GM23338 (cell line): ENCODE measurements around the gene FAM217A. TPM values are rescaled to one million over a fixed set of nuclear protein-coding genes. Genes with fewer than 3 reads are reported as not detected.

Experiments
- ATAC-seq: fragments of 200-7000 bp; cut with Tn5 transposase; 3 replicates; pipeline ENCODE4 v1.9.1; 2020
- DNase-seq: peaks from one replicate; pipeline ENCODE4 v3.0.0-alpha.2; 2015; ENCODE audit warnings: low spot score
- H2AFZ ChIP-seq: fragments of 200-600 bp; sonication (generic); 2 replicates; pipeline ENCODE4 v1.8.0; 2016; ENCODE audit warnings: antibody characterized with exemption, mild to moderate bottlenecking, moderate library complexity
- H3F3A ChIP-seq: fragments of 200-600 bp; sonication (generic); replicated peaks from 2 replicates; pipeline ENCODE4 v1.8.0; 2017; ENCODE audit warnings: antibody characterized with exemption, mixed run types, low read depth
- H3K27ac ChIP-seq: fragments of 200-600 bp; sonication (generic); 2 replicates; pipeline ENCODE4 v1.6.1; 2016; ENCODE audit warnings: low read depth
- H3K27me3 ChIP-seq: fragments of 200-600 bp; sonication (generic); 2 replicates; pipeline ENCODE4 v1.8.0; 2016; ENCODE audit warnings: mild to moderate bottlenecking, mixed run types, moderate library complexity; ENCODE audit not compliant: insufficient read depth
- H3K36me3 ChIP-seq: fragments of 200-600 bp; sonication (generic); 2 replicates; pipeline ENCODE4 v1.8.0; 2016; ENCODE audit warnings: mild to moderate bottlenecking; ENCODE audit not compliant: insufficient read depth
- H3K4me1 ChIP-seq: fragments of 200-600 bp; sonication (generic); 2 replicates; pipeline ENCODE4 v1.8.0; 2016; ENCODE audit warnings: mild to moderate bottlenecking, moderate library complexity; ENCODE audit not compliant: insufficient read depth
- H3K4me2 ChIP-seq: fragments of 200-600 bp; sonication (generic); 2 replicates; pipeline ENCODE4 v1.7.1; 2017; ENCODE audit warnings: mixed run types
- H3K4me3 ChIP-seq: fragments of 200-600 bp; sonication (generic); 2 replicates; pipeline ENCODE4 v1.6.1; 2016; ENCODE audit warnings: mixed run types
- H3K79me2 ChIP-seq: fragments of 200-600 bp; sonication (generic); replicated peaks from 2 replicates; pipeline ENCODE4 v1.8.0; 2017; ENCODE audit warnings: mild to moderate bottlenecking; ENCODE audit not compliant: insufficient read depth
- H3K9me2 ChIP-seq: fragments of 200-600 bp; sonication (generic); 2 replicates; pipeline ENCODE4 v1.8.0; 2017; ENCODE audit not compliant: insufficient read depth
- H4K20me1 ChIP-seq: fragments of 200-600 bp; sonication (generic); replicated peaks from 2 replicates; pipeline ENCODE4 v1.8.0; 2017; ENCODE audit warnings: mild to moderate bottlenecking; ENCODE audit not compliant: insufficient read depth
- H3K27ac Mint-ChIP-seq: 2 replicates; pipeline ENCODE4 v1.8.0; 2020; ENCODE audit warnings: inconsistent platforms, mild to moderate bottlenecking, moderate library complexity, mixed read lengths
- H3K27me3 Mint-ChIP-seq: 3 replicates; pipeline ENCODE4 v1.8.0; 2022; ENCODE audit warnings: low read depth, mild to moderate bottlenecking, moderate library complexity, mixed read lengths, inconsistent platforms; ENCODE audit not compliant: insufficient read depth, poor library complexity
- H3K36me3 Mint-ChIP-seq: 3 replicates; pipeline ENCODE4 v1.8.0; 2021; ENCODE audit warnings: low read depth, mild to moderate bottlenecking, inconsistent platforms, moderate library complexity, mixed read lengths
- H3K4me1 Mint-ChIP-seq: 3 replicates; pipeline ENCODE4 v1.8.0; 2020; ENCODE audit warnings: mild to moderate bottlenecking, inconsistent platforms, mixed read lengths
- H3K4me3 Mint-ChIP-seq: 3 replicates; pipeline ENCODE4 v1.8.0; 2021; ENCODE audit warnings: moderate library complexity, mild to moderate bottlenecking, inconsistent platforms, mixed read lengths
- H3K9me3 Mint-ChIP-seq: 3 replicates; pipeline ENCODE4 v1.8.0; 2020; ENCODE audit warnings: moderate library complexity, mild to moderate bottlenecking, inconsistent platforms, mixed read lengths
- CREB1 ChIP-seq: fragments of 250-450 bp; sonication (Bioruptor Pico); IDR thresholded peaks from 2 replicates; pipeline ENCODE4 v1.5.0; 2020; ENCODE audit warnings: low read depth, mild to moderate bottlenecking, moderate library complexity
- EZH2phosphoT487 ChIP-seq: fragments of 200-600 bp; sonication (generic); IDR thresholded peaks from one replicate; pipeline ENCODE4 v1.8.1; 2018; ENCODE audit warnings: antibody characterized with exemption; ENCODE audit not compliant: unreplicated experiment
- JUNB ChIP-seq: IDR thresholded peaks from one replicate; pipeline ENCODE4 v1.6.1; 2016; ENCODE audit warnings: antibody characterized with exemption; ENCODE audit not compliant: unreplicated experiment
- NANOG ChIP-seq: IDR thresholded peaks from 2 replicates; pipeline ENCODE4 v1.6.1; 2016; ENCODE audit warnings: antibody characterized with exemption, borderline replicate concordance
- STAT1 ChIP-seq: IDR thresholded peaks from one replicate; pipeline ENCODE4 v1.6.1; 2016; ENCODE audit warnings: antibody characterized with exemption; ENCODE audit not compliant: unreplicated experiment
- ZNF331 ChIP-seq: fragments of 250-450 bp; sonication (Bioruptor Pico); IDR thresholded peaks from 2 replicates; pipeline ENCODE4 v1.5.0; 2020; ENCODE audit warnings: low read depth, mild to moderate bottlenecking, moderate library complexity
- polyA plus RNA-seq: library from polyadenylated mRNA; unstranded; fragments of >200 nt; fragmentation: Nextera tagmentation; extraction: Ambion mirVana; gene quantifications from 2 replicates; pipeline ENCODE4 v1.2.1, GENCODE V29; 2016
- total RNA-seq: library from RNA; depleted of rRNA; stranded (reverse); fragments of >200 nt; shearing (Covaris generic); gene quantifications from 2 replicates; pipeline ENCODE4 v1.2.3, GENCODE V29; 2014
- TF ChIP-seq, protein P1 (sequence below): IDR thresholded peaks from 2 replicates; pipeline ENCODE4 v1.6.1; 2016; ENCODE audit warnings: antibody characterized with exemption
- TF ChIP-seq, protein P2 (sequence below): fragments of 250-450 bp; sonication (Bioruptor Pico); IDR thresholded peaks from 2 replicates; pipeline ENCODE4 v1.5.0; 2020; ENCODE audit warnings: mild to moderate bottlenecking, moderate library complexity
- TF ChIP-seq, protein P3 (sequence below): IDR thresholded peaks from one replicate; pipeline ENCODE4 v1.6.1; 2018; ENCODE audit warnings: antibody characterized with exemption; ENCODE audit not compliant: unreplicated experiment

The FAM217A gene
- total and polyA plus RNA-seq, 2 experiments from 2014 or later: not detected

- Histone ChIP-seq H3K79me2 (peaks cover 14% of the 10 kb centered on the region), H3K4me2 (no peak overlapping the region), H3K9me2 (no peaks in the 10 kb centered on the region), H3K27me3 (no peaks in the 10 kb centered on the region), H3K36me3 (peaks cover 47% of the 10 kb centered on the region), H3F3A (no peaks in the 10 kb centered on the region), H2AFZ (no peak overlapping the region), H3K4me1 (no peaks in the 10 kb centered on the region), H3K4me3 (no peak overlapping the region), H3K27ac (no peak overlapping the region), H4K20me1 (no peaks in the 10 kb centered on the region)
- no peak for TF ChIP-seq CREB1 (CRISPR knock-in tag)
- no peak for TF ChIP-seq ZNF331 (CRISPR knock-in tag)
- TF ChIP-seq JUNB: no peak
- TF ChIP-seq, protein P1, sequence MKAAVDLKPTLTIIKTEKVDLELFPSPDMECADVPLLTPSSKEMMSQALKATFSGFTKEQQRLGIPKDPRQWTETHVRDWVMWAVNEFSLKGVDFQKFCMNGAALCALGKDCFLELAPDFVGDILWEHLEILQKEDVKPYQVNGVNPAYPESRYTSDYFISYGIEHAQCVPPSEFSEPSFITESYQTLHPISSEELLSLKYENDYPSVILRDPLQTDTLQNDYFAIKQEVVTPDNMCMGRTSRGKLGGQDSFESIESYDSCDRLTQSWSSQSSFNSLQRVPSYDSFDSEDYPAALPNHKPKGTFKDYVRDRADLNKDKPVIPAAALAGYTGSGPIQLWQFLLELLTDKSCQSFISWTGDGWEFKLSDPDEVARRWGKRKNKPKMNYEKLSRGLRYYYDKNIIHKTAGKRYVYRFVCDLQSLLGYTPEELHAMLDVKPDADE: no peak
- no peak for TF ChIP-seq NANOG
- TF ChIP-seq, protein P2, sequence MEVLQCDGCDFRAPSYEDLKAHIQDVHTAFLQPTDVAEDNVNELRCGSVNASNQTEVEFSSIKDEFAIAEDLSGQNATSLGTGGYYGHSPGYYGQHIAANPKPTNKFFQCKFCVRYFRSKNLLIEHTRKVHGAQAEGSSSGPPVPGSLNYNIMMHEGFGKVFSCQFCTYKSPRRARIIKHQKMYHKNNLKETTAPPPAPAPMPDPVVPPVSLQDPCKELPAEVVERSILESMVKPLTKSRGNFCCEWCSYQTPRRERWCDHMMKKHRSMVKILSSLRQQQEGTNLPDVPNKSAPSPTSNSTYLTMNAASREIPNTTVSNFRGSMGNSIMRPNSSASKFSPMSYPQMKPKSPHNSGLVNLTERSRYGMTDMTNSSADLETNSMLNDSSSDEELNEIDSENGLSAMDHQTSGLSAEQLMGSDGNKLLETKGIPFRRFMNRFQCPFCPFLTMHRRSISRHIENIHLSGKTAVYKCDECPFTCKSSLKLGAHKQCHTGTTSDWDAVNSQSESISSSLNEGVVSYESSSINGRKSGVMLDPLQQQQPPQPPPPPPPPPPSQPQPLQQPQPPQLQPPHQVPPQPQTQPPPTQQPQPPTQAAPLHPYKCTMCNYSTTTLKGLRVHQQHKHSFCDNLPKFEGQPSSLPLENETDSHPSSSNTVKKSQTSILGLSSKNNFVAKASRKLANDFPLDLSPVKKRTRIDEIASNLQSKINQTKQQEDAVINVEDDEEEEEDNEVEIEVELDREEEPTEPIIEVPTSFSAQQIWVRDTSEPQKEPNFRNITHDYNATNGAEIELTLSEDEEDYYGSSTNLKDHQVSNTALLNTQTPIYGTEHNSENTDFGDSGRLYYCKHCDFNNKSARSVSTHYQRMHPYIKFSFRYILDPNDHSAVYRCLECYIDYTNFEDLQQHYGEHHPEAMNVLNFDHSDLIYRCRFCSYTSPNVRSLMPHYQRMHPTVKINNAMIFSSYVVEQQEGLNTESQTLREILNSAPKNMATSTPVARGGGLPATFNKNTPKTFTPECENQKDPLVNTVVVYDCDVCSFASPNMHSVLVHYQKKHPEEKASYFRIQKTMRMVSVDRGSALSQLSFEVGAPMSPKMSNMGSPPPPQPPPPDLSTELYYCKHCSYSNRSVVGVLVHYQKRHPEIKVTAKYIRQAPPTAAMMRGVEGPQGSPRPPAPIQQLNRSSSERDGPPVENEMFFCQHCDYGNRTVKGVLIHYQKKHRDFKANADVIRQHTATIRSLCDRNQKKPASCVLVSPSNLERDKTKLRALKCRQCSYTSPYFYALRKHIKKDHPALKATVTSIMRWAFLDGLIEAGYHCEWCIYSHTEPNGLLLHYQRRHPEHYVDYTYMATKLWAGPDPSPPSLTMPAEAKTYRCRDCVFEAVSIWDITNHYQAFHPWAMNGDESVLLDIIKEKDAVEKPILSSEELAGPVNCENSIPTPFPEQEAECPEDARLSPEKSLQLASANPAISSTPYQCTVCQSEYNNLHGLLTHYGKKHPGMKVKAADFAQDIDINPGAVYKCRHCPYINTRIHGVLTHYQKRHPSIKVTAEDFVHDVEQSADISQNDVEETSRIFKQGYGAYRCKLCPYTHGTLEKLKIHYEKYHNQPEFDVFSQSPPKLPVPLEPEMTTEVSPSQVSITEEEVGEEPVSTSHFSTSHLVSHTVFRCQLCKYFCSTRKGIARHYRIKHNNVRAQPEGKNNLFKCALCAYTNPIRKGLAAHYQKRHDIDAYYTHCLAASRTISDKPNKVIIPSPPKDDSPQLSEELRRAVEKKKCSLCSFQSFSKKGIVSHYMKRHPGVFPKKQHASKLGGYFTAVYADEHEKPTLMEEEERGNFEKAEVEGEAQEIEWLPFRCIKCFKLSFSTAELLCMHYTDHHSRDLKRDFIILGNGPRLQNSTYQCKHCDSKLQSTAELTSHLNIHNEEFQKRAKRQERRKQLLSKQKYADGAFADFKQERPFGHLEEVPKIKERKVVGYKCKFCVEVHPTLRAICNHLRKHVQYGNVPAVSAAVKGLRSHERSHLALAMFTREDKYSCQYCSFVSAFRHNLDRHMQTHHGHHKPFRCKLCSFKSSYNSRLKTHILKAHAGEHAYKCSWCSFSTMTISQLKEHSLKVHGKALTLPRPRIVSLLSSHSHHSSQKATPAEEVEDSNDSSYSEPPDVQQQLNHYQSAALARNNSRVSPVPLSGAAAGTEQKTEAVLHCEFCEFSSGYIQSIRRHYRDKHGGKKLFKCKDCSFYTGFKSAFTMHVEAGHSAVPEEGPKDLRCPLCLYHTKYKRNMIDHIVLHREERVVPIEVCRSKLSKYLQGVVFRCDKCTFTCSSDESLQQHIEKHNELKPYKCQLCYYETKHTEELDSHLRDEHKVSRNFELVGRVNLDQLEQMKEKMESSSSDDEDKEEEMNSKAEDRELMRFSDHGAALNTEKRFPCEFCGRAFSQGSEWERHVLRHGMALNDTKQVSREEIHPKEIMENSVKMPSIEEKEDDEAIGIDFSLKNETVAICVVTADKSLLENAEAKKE (CRISPR knock-in tag): no peak
- TF ChIP-seq, protein P3, sequence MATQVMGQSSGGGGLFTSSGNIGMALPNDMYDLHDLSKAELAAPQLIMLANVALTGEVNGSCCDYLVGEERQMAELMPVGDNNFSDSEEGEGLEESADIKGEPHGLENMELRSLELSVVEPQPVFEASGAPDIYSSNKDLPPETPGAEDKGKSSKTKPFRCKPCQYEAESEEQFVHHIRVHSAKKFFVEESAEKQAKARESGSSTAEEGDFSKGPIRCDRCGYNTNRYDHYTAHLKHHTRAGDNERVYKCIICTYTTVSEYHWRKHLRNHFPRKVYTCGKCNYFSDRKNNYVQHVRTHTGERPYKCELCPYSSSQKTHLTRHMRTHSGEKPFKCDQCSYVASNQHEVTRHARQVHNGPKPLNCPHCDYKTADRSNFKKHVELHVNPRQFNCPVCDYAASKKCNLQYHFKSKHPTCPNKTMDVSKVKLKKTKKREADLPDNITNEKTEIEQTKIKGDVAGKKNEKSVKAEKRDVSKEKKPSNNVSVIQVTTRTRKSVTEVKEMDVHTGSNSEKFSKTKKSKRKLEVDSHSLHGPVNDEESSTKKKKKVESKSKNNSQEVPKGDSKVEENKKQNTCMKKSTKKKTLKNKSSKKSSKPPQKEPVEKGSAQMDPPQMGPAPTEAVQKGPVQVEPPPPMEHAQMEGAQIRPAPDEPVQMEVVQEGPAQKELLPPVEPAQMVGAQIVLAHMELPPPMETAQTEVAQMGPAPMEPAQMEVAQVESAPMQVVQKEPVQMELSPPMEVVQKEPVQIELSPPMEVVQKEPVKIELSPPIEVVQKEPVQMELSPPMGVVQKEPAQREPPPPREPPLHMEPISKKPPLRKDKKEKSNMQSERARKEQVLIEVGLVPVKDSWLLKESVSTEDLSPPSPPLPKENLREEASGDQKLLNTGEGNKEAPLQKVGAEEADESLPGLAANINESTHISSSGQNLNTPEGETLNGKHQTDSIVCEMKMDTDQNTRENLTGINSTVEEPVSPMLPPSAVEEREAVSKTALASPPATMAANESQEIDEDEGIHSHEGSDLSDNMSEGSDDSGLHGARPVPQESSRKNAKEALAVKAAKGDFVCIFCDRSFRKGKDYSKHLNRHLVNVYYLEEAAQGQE: no peak
- no peak for TF ChIP-seq STAT1
- TF ChIP-seq EZH2phosphoT487: no peak
- H3K4me1 Mint-ChIP-seq: peaks cover 3% of the 10 kb centered on the region; the same call in 2 of the 3 replicates
- no peak overlapping the region for H3K4me3 Mint-ChIP-seq
- H3K9me3 Mint-ChIP-seq: peaks cover 16% of the 10 kb centered on the region
- H3K36me3 Mint-ChIP-seq: peaks cover 71% of the 10 kb centered on the region
- no peak overlapping the region for H3K27ac Mint-ChIP-seq
- ATAC-seq: no peak
- H3K27me3 Mint-ChIP-seq: no peaks in the 10 kb centered on the region
- DNase-seq: no peak
Observed at GRCh38 chr6:4128072-4128471, 49.1 kb upstream of the FAM217A start.
